H1 (cell line): ENCODE measurements around the gene HLA-F. TPM values are rescaled to one million over a fixed set of nuclear protein-coding genes. Genes with fewer than 3 reads are reported as not detected.

ENCODE experiments used
- CTCF ChIA-PET: fragments of 300-600 bp; sonication (Branson Sonifier 250); formaldehyde crosslinking; loops from one replicate; lab custom pipeline; 2021; ENCODE audit not compliant: partially characterized antibody; lab: Charles Lee
- POLR2A ChIA-PET: fragments of 300-600 bp; sonication (Branson Sonifier 250); formaldehyde crosslinking; loops from one replicate; lab custom pipeline; 2021; ENCODE audit warnings: inconsistent platforms; ENCODE audit not compliant: partially characterized antibody; lab: Charles Lee
- DNase-seq, 2 experiments: peaks; one replicate each; pipeline versions ENCODE4 v3.0.0 to v3.0.0-alpha.2; 2010 to 2022; ENCODE audit warnings: low spot score in 2 of 2, low read depth in 1 of 2, mixed read lengths in 1 of 2
- FAIRE-seq: peaks from 2 replicates; lab custom pipeline; 2011; peaks lifted over from hg19 to GRCh38; lab: Jason Lieb, UNC
- H2AFZ ChIP-seq: 2 replicates; pipeline ENCODE4 v1.8.1; 2012; ENCODE audit warnings: low read length, inconsistent platforms
- H2AK5ac ChIP-seq: 2 replicates; pipeline ENCODE4 v1.6.1; 2013; ENCODE audit warnings: low read depth, low read length
- H2BK120ac ChIP-seq: replicated peaks from 2 replicates; pipeline ENCODE3; 2013; ENCODE audit warnings: low read depth, low read length, inconsistent platforms
- H2BK12ac ChIP-seq: 2 replicates; pipeline ENCODE4 v1.6.1; 2013; ENCODE audit warnings: low read depth, low read length
- H2BK15ac ChIP-seq: 2 replicates; pipeline ENCODE4 v1.6.1; 2013; ENCODE audit warnings: low read length
- H2BK20ac ChIP-seq: 2 replicates; pipeline ENCODE4 v1.6.1; 2013; ENCODE audit warnings: low read length
- H2BK5ac ChIP-seq: 2 replicates; pipeline ENCODE4 v1.6.1; 2013; ENCODE audit warnings: low read depth, low read length
- H3K14ac ChIP-seq: 2 replicates; pipeline ENCODE4 v1.6.1; 2013; ENCODE audit warnings: inconsistent platforms; ENCODE audit not compliant: insufficient read length
- H3K18ac ChIP-seq: 2 replicates; pipeline ENCODE4 v1.6.1; 2013; ENCODE audit warnings: low read length; ENCODE audit errors: extremely low read depth
- H3K23ac ChIP-seq: 2 replicates; pipeline ENCODE4 v1.6.1; 2013; ENCODE audit warnings: inconsistent platforms; ENCODE audit not compliant: insufficient read length
- H3K23me2 ChIP-seq: 2 replicates; pipeline ENCODE4 v1.6.1; 2013; ENCODE audit warnings: low read depth, low read length
- H3K27ac ChIP-seq: 2 replicates; pipeline ENCODE4 v1.6.1; 2011; ENCODE audit warnings: low read depth, low read length, inconsistent platforms
- H3K27me3 ChIP-seq, 4 experiments: replicated peaks in 1 of 4; 1 replicate in 1 of 4; 2 replicates in 3 of 4; pipeline versions ENCODE4 v1.6.1 to v1.8.1; 2011 to 2013; ENCODE audit warnings: low read length in 3 of 4, mild to moderate bottlenecking in 3 of 4, inconsistent platforms in 2 of 4, mixed read lengths in 2 of 4, moderate library complexity in 1 of 4; ENCODE audit not compliant: control insufficient read depth in 3 of 4, insufficient read depth in 3 of 4; ENCODE audit errors: extremely low read depth in 1 of 4
- H3K36me3 ChIP-seq, 4 experiments: 2 replicates each; pipeline versions ENCODE4 v1.6.1 to v1.8.1; 2011 to 2013; ENCODE audit warnings: mild to moderate bottlenecking in 4 of 4, low read length in 3 of 4, moderate library complexity in 2 of 4, control low read depth in 1 of 4, inconsistent platforms in 1 of 4; ENCODE audit not compliant: insufficient read depth in 4 of 4, control insufficient read depth in 2 of 4
- H3K4ac ChIP-seq: replicated peaks from 2 replicates; pipeline ENCODE3; 2013; ENCODE audit warnings: low read length, low read depth, mixed read lengths, inconsistent platforms; ENCODE audit not compliant: insufficient read length
- H3K4me1 ChIP-seq, 4 experiments: replicated peaks in 1 of 4; 1 replicate in 1 of 4; 2 replicates in 3 of 4; pipeline versions ENCODE4 v1.6.1 to v1.8.1; 2011 to 2013; ENCODE audit warnings: low read length in 3 of 4, inconsistent platforms in 2 of 4, mixed read lengths in 1 of 4; ENCODE audit not compliant: insufficient read depth in 4 of 4, control insufficient read depth in 3 of 4
- H3K4me2 ChIP-seq, 2 experiments: 2 replicates each; pipeline versions ENCODE4 v1.6.1 to v1.8.1; 2011 to 2013; ENCODE audit warnings: low read depth in 2 of 2, low read length in 2 of 2, control low read depth in 1 of 2, inconsistent platforms in 1 of 2, mild to moderate bottlenecking in 1 of 2; ENCODE audit not compliant: insufficient read depth in 1 of 2
- H3K4me3 ChIP-seq, 4 experiments: fragments of 200-600, 300-600 bp in 1 of 4; sonication (generic), shearing (Covaris generic), sonication (Bioruptor Twin) in 1 of 4; 2 replicates each; pipeline versions ENCODE4 v1.5.1 to v1.8.1; 2011 to 2016; ENCODE audit warnings: low read length in 4 of 4, low read depth in 3 of 4, control low read depth in 2 of 4, inconsistent platforms in 2 of 4, mild to moderate bottlenecking in 2 of 4, mixed read lengths in 1 of 4, moderate library complexity in 1 of 4; ENCODE audit not compliant: insufficient read depth in 2 of 4; ENCODE audit errors: extremely low read depth in 1 of 4
- H3K56ac ChIP-seq: replicated peaks from 2 replicates; pipeline ENCODE3; 2013; ENCODE audit warnings: low read depth, mild to moderate bottlenecking, mixed read lengths, low read length, inconsistent platforms; ENCODE audit not compliant: insufficient read length
- H3K79me1 ChIP-seq: 2 replicates; pipeline ENCODE4 v1.6.1; 2013; ENCODE audit warnings: low read depth, low read length, control low read depth
- H3K79me2 ChIP-seq, 2 experiments: 2 replicates each; pipeline versions ENCODE4 v1.6.1 to v1.8.1; 2012 to 2013; ENCODE audit warnings: low read length in 2 of 2, mild to moderate bottlenecking in 2 of 2, inconsistent platforms in 1 of 2; ENCODE audit not compliant: insufficient read depth in 2 of 2, control insufficient read depth in 1 of 2
- H3K9ac ChIP-seq, 4 experiments: replicated peaks in 1 of 4; 1 replicate in 1 of 4; 2 replicates in 3 of 4; pipeline versions ENCODE4 v1.6.1 to v1.8.1; 2011 to 2013; ENCODE audit warnings: low read depth in 3 of 4, low read length in 3 of 4, control low read depth in 2 of 4, mild to moderate bottlenecking in 2 of 4, moderate library complexity in 2 of 4, inconsistent platforms in 1 of 4; ENCODE audit errors: extremely low read depth in 1 of 4
- H3K9me3 ChIP-seq, 2 experiments: 2 replicates each; pipeline versions ENCODE4 v1.6.1 to v1.8.1; 2012 to 2013; ENCODE audit warnings: mild to moderate bottlenecking in 2 of 2, moderate library complexity in 2 of 2, control low read depth in 1 of 2, inconsistent platforms in 1 of 2, low read depth in 1 of 2, low read length in 1 of 2, mixed read lengths in 1 of 2; ENCODE audit not compliant: insufficient read depth in 2 of 2
- H4K20me1 ChIP-seq, 2 experiments: replicated peaks in 1 of 2; 2 replicates each; pipeline versions ENCODE3 to v1.8.1; 2011 to 2013; ENCODE audit warnings: inconsistent platforms in 2 of 2, low read length in 2 of 2, mild to moderate bottlenecking in 1 of 2; ENCODE audit not compliant: insufficient read depth in 2 of 2, control insufficient read depth in 1 of 2
- H4K5ac ChIP-seq: 2 replicates; pipeline ENCODE4 v1.6.1; 2013; ENCODE audit warnings: low read length, low read depth, mixed read lengths, inconsistent platforms; ENCODE audit not compliant: insufficient read length
- H4K8ac ChIP-seq: 2 replicates; pipeline ENCODE4 v1.8.0; 2013; ENCODE audit warnings: mild to moderate bottlenecking, moderate library complexity, low read length, inconsistent platforms; ENCODE audit not compliant: insufficient read depth; ENCODE audit errors: extremely low read depth
- H4K91ac ChIP-seq: replicated peaks from 2 replicates; pipeline ENCODE3; 2013; ENCODE audit warnings: low read length, mixed read lengths, inconsistent platforms; ENCODE audit not compliant: insufficient read length
- CHD1 ChIP-seq: IDR thresholded peaks from 2 replicates; pipeline ENCODE4 v1.6.1; 2012; ENCODE audit warnings: low read depth, low read length, improper control_type of control experiment
- CTBP2 ChIP-seq: IDR thresholded peaks from 2 replicates; pipeline ENCODE4 v1.7.0; 2011; ENCODE audit warnings: borderline replicate concordance, mild to moderate bottlenecking, moderate library complexity, mixed read lengths, low read length; ENCODE audit not compliant: insufficient read depth, insufficient read length
- E2F6 ChIP-seq: IDR thresholded peaks from 2 replicates; pipeline ENCODE4 v1.6.1; 2012; ENCODE audit warnings: inconsistent platforms
- HDAC2 ChIP-seq, 2 experiments: fragments of 300-600 bp in 1 of 2; sonication (generic) in 1 of 2; IDR thresholded peaks; 2 replicates each; pipeline ENCODE4 v1.6.1; 2011 to 2012; ENCODE audit warnings: low read depth in 2 of 2, low read length in 2 of 2, mild to moderate bottlenecking in 2 of 2, moderate library complexity in 2 of 2, borderline replicate concordance in 1 of 2, inconsistent platforms in 1 of 2
- RXRA ChIP-seq: IDR thresholded peaks from 2 replicates; pipeline ENCODE4 v1.6.1; 2011; ENCODE audit warnings: low read depth, mild to moderate bottlenecking, low read length, moderate library complexity; ENCODE audit not compliant: insufficient read depth
- SIRT6 ChIP-seq: IDR thresholded peaks from one replicate; pipeline ENCODE4 v1.7.1; 2012; ENCODE audit warnings: low read length, inconsistent platforms
- SP2 ChIP-seq: IDR thresholded peaks from 2 replicates; pipeline ENCODE4 v1.6.1; 2012; ENCODE audit warnings: mild to moderate bottlenecking, low read length, inconsistent platforms
- WGBS, 2 experiments: shearing (Covaris generic) in 1 of 2; methylation state at CpG; one replicate each; pipeline versions ENCODE4 v1.1.6 to v1.1.7; 2013 to 2015; ENCODE audit warnings: low lambda C conversion rate in 2 of 2, mixed read lengths in 2 of 2, inconsistent platforms in 1 of 2, low coverage in 1 of 2, missing lambda C conversion rate in 1 of 2; ENCODE audit not compliant: insufficient replicate concordance in 2 of 2, insufficient coverage in 1 of 2, insufficient read length in 1 of 2; ENCODE audit errors: extremely low coverage in 1 of 2, missing lambda C conversion rate in 1 of 2; 5-methylcytosine and 5-hydroxymethylcytosine counted together
- polyA plus RNA-seq, 7 experiments: library from polyadenylated mRNA; depleted of rRNA in 3 of 7; stranded (reverse) in 5 of 7; unstranded in 2 of 7; fragments of >200 nt in 5 of 7; fragments of 200-250 nt in 2 of 7; gene quantifications; 1 replicate in 5 of 7; 2 replicates in 1 of 7; 4 replicates in 1 of 7; pipeline versions ENCODE4 v1.2.1 to v1.2.3, GENCODE V29; 2011 to 2013; ENCODE audit warnings: missing spikeins in 2 of 7, mixed read lengths in 2 of 7
- total RNA-seq: library from RNA; stranded (reverse); fragmentation: NEBNext Ultra II Directional; extraction: Animal tissue kit (Norgen Biotek cat#: 25700); gene quantifications from 2 replicates; pipeline ENCODE4 v1.2.1, GENCODE V29; 2021

The HLA-F gene
- total and polyA plus RNA-seq, 2 of the 8 experiments (the other 6 are each of a cell fraction or from before 2014, with no cell fraction given), result 9.6 to 11.7 TPM

DNA sequence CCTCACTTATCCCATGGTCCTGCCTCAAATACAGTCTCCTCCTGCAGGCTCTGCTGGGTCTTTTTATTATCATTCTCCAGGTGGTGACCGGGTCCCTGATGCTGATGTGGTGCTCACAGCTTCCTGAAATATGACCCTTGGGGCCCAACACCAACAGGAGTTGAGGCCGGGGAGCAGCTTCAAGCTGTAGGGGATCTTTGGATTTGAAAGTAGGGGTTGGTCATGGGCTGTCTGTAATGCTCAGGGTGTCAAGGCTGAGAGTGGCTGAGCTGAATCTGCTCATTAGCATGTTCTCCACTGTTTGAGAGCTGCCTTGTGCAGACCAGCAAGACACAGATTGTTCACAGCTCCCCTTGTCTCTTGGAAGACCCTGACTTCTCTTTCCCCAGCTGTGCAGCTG is 35.5 kb downstream of the HLA-F start:
- H3K4me3 ChIP-seq, result no peak overlapping the region
- DNase-seq (no peak), FAIRE-seq (no peak)
- H3K9me3 ChIP-seq, result no peaks in the 10 kb centered on the region
- no peaks in the 10 kb centered on the region for H3K36me3 ChIP-seq
- peak overlapping the region; percentile 13 for H4K5ac ChIP-seq
- H4K20me1 ChIP-seq, result no peaks in the 10 kb centered on the region
- peak overlapping the region in 1 of 4 experiments; percentile 3; a peak in 2 of 7 replicates for H3K9ac ChIP-seq
- H3K23me2 ChIP-seq, result no peaks in the 10 kb centered on the region
- H3K27ac ChIP-seq, result peak overlapping the region; percentile 78; the same call in 1 of the 2 replicates
- H3K79me2 ChIP-seq, result no peaks in the 10 kb centered on the region
- peak overlapping the region; percentile 94; the same call in 1 of the 2 replicates for H2BK5ac ChIP-seq
- no peak overlapping the region for H2BK15ac ChIP-seq
- no peak overlapping the region for H3K23ac ChIP-seq
- peak overlapping the region; percentile 10; the same call in 1 of the 2 replicates for H2BK12ac ChIP-seq
- ChIA-PET POLR2A (interaction anchor here (0.8 to 3.2 kb wide), 8 partner anchors 10 to 76 kb away, joined by 3 to 14 read pairs (median 3); no protein-coding TSS in a partner anchor), CTCF (interaction anchor here (0.6 to 3.4 kb wide), 16 partner anchors 9 to 109 kb away, joined by 3 to 19 read pairs (median 4); no protein-coding TSS in a partner anchor)
- no peaks in the 10 kb centered on the region; a peak in 1 of 7 replicates for H3K27me3 ChIP-seq
- H2BK20ac ChIP-seq, result peak overlapping the region; percentile 99; the same call in 1 of the 2 replicates
- H2AK5ac ChIP-seq, result no peak overlapping the region
- H4K91ac ChIP-seq, result peak overlapping the region; percentile 99
- peak overlapping the region; percentile 12 to 34; a peak in 3 of 4 replicates for H3K4me2 ChIP-seq
- WGBS, 2 experiments, result 57% methylated on average over 2 of the region's 2 CpGs; no CpG with 5 or more reads in 1 of the 2 experiments
- peak overlapping the region; percentile 96 for H2BK120ac ChIP-seq
- TF ChIP-seq SP2 (no peak), CTBP2 (no peak), E2F6 (0 out of 2 replicates have a peak, but pooled peaks have one; percentile 4), SIRT6 (no peak), RXRA (no peak), CHD1 (no peak), HDAC2 (IDR thresholded peaks at IDR 0.05; ENCODE audit: borderline replicate concordance in 1 of 2, low read depth in 2 of 2, low read length in 2 of 2) (no peak)
- H3K14ac ChIP-seq, result no peak overlapping the region
- no peak overlapping the region for H4K8ac ChIP-seq
- peak overlapping the region; percentile 96 for H3K4ac ChIP-seq
- H3K79me1 ChIP-seq, result no peaks in the 10 kb centered on the region
- H3K56ac ChIP-seq, result peak overlapping the region; percentile 77
- peaks cover 16 to 32% (median 22%) of the 10 kb centered on the region in 4 experiments for H3K4me1 ChIP-seq
- peak overlapping the region; percentile 55; the same call in 1 of the 2 replicates for H3K18ac ChIP-seq
- H2AFZ ChIP-seq, result no peak overlapping the region
